NT2/D1 (cell line): Measurements from ENCODE around the gene KAZN.

Experiments
- SUZ12 ChIP-seq: IDR thresholded peaks from 2 replicates; pipeline ENCODE4 v1.6.1; 2011; ENCODE audit not compliant: insufficient read length, insufficient read depth; ENCODE audit errors: extremely low read depth
- ZNF274 ChIP-seq: IDR thresholded peaks from 2 replicates; pipeline ENCODE4 v1.6.1; 2011; ENCODE audit warnings: mild to moderate bottlenecking, low read depth, low read length

DNA sequence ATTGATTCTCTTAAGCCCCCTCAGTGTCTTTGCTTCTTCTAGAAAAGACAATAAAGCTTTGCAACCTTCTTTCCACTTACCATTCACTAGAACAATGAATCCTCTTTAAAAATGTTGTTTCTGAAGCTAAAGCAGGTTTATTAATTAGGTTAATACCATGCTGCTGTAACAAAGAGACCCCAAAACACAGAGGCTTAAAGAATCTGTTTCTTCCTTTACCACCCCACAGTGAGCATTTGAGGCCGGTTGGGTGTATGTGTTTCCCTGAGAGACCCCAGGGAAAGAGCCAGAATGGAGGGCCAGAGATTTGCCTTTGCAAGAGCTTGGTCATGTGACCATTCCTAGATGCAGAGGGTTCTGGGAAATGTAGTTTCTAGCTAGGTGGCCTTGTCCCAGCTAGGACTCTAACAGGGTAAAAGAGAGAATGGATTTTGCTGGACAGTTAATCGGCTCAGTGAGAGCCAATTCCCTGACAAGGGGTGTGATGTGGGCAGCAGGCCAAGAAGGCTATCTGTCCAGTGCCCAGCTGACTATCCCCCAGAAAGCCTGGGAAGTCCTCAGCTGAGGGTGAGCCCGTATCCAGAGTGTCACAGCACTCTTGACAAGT lies 363.3 kb downstream of the KAZN start:
- TF ChIP-seq ZNF274 (no peak), SUZ12 (no peak)
